Fibroblast of lung (primary cell): Measurements from ENCODE around the gene SBNO1.
"Not testable (repeated sequence)": the region's sequence is repeated elsewhere in the genome, so short reads cannot be mapped to it uniquely, and the experiment has no call there.

Experiments used
- CTCF ChIP-seq, 2 donors: IDR thresholded peaks in 1 of 2; conservative IDR thresholded peaks in 1 of 2; 1 replicate in 1 of 2; 2 replicates in 1 of 2; pipeline ENCODE4 v1.5.1; 2011 to 2012; ENCODE audit warnings: low read length in 2 of 2, control low read depth in 1 of 2, inconsistent platforms in 1 of 2, low read depth in 1 of 2, mild to moderate bottlenecking in 1 of 2
- EZH2 ChIP-seq: IDR thresholded peaks from 2 replicates; pipeline ENCODE4 v1.5.1; 2012; ENCODE audit warnings: low read length, control low read depth, mild to moderate bottlenecking; ENCODE audit errors: missing control alignments

DNA sequence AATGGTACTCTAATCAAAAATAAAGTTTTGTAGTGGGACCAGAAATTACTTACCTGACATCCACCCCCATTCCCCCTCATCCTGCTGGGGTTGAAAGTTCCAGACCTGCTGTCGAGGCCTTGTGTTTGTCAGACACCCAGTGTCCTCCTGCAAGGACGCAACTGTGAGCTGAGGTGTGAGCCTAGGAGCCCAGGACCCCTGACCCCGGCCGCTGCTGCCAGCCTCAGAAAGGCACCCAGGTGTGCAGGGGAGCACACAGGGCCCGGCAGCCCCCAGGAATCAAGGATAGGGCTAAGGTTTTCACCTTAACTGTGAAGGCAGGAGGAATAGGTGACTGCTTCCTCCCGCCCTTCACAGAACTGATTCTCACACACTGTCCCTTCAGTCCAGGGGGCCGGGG is 44.0 kb upstream of the SBNO1 start:
- TF ChIP-seq CTCF (conservative IDR thresholded peaks at IDR 0.05 in 1 of 2, IDR thresholded peaks at IDR 0.05 in 1 of 2; ENCODE audit: low read depth in 1 of 2, low read length in 2 of 2); EZH2: not testable (repeated sequence)
